K562 (cell line): Measurements from ENCODE around the gene TXNRD2. TPM values are rescaled to one million over a fixed set of nuclear protein-coding genes. Genes with fewer than 3 reads are reported as not detected.
A peak's percentile ranks its signal among the peaks of the same experiment; 100 is the strongest.

Experiments
- MEIS2 ChIP-seq: fragments of 450-650 bp; IDR thresholded peaks from 2 replicates; pipeline ENCODE4 v1.6.1; 2014; ENCODE audit warnings: mild to moderate bottlenecking; ENCODE audit not compliant: partially characterized antibody
- RBM14 ChIP-seq: fragments of 200-400 bp; formaldehyde crosslinking; IDR thresholded peaks from 2 replicates; pipeline ENCODE4 v1.6.1; 2018; ENCODE audit warnings: low read depth, mild to moderate bottlenecking, low read length, moderate library complexity, borderline replicate concordance; ENCODE audit not compliant: insufficient read depth
- RBM17 ChIP-seq: fragments of 200-400 bp; formaldehyde crosslinking; IDR thresholded peaks from 2 replicates; pipeline ENCODE4 v1.6.1; 2017; ENCODE audit warnings: low read depth, mild to moderate bottlenecking, low read length, borderline replicate concordance
- SMC3 ChIP-seq: conservative IDR thresholded peaks from 2 replicates; pipeline ENCODE4 v1.6.1; 2011; ENCODE audit warnings: low read depth, low read length, improper control_type of control experiment; ENCODE audit not compliant: insufficient read depth
- ZNF764 ChIP-seq: fragments of 250-450 bp; sonication (Bioruptor Pico); IDR thresholded peaks from 2 replicates; pipeline ENCODE4 v1.4.0; 2020; ENCODE audit warnings: low read depth, mild to moderate bottlenecking, moderate library complexity
- ZNF79 ChIP-seq: fragments of 250-450 bp; sonication (Bioruptor Pico); IDR thresholded peaks from 2 replicates; pipeline ENCODE4 v1.4.0; 2020; ENCODE audit warnings: low read depth, mild to moderate bottlenecking, moderate library complexity
- polyA plus RNA-seq, 8 experiments: library from polyadenylated mRNA; depleted of rRNA in 4 of 8; stranded (reverse) in 5 of 8; unstranded in 3 of 8; fragments of >200 nt; fragmentation: Nextera tagmentation in 2 of 8; fragmentation: Illumina TruSeq in 1 of 8; extraction: Ambion mirVana in 2 of 8; extraction: Trizol in 1 of 8; gene quantifications; 2 replicates each; pipeline versions ENCODE4 v1.2.1 to v1.2.3, GENCODE V29; 2011 to 2014; ENCODE audit warnings: inconsistent platforms in 1 of 8, missing spikeins in 1 of 8
- total RNA-seq, 7 experiments: library from RNA; depleted of rRNA in 6 of 7; stranded (reverse); fragments of >200 nt in 6 of 7; fragmentation: Illumina TruSeq in 2 of 7; extraction: Trizol in 2 of 7; gene quantifications; 2 replicates each; pipeline versions ENCODE4 v1.2.1 to v1.2.3, GENCODE V29; 2011 to 2021; ENCODE audit warnings: low replicate concordance in 1 of 7
- TF ChIP-seq, protein P1 (sequence below), 2 experiments: IDR thresholded peaks in 1 of 2; conservative IDR thresholded peaks in 1 of 2; 2 replicates each; pipeline ENCODE4 v1.6.1; 2016; ENCODE audit warnings: low read depth in 2 of 2, mild to moderate bottlenecking in 1 of 2, missing compliant biosample characterization in 1 of 2, missing genetic modification characterization in 1 of 2, moderate library complexity in 1 of 2
- TF ChIP-seq, protein P2 (sequence below), 2 experiments: fragments of 200-800 bp in 1 of 2; sonication (Bioruptor generic) in 1 of 2; sonication (generic) in 1 of 2; formaldehyde crosslinking in 1 of 2; IDR thresholded peaks in 1 of 2; conservative IDR thresholded peaks in 1 of 2; 2 replicates each; pipeline versions ENCODE4 v1.5.0 to v1.6.1; 2016 to 2020; ENCODE audit warnings: missing compliant biosample characterization in 1 of 2, missing genetic modification characterization in 1 of 2, missing genetic modification reagents in 1 of 2
- TF ChIP-seq, protein P3 (sequence below): fragments of 450-650 bp; IDR thresholded peaks from 2 replicates; pipeline ENCODE4 v1.6.1; 2016

TXNRD2 gene
- total and polyA plus RNA-seq, 9 of the 15 experiments (the other 6 are each of a cell fraction or from before 2014, with no cell fraction given), result 3.3 to 80.2 (median 49.4) TPM

DNA sequence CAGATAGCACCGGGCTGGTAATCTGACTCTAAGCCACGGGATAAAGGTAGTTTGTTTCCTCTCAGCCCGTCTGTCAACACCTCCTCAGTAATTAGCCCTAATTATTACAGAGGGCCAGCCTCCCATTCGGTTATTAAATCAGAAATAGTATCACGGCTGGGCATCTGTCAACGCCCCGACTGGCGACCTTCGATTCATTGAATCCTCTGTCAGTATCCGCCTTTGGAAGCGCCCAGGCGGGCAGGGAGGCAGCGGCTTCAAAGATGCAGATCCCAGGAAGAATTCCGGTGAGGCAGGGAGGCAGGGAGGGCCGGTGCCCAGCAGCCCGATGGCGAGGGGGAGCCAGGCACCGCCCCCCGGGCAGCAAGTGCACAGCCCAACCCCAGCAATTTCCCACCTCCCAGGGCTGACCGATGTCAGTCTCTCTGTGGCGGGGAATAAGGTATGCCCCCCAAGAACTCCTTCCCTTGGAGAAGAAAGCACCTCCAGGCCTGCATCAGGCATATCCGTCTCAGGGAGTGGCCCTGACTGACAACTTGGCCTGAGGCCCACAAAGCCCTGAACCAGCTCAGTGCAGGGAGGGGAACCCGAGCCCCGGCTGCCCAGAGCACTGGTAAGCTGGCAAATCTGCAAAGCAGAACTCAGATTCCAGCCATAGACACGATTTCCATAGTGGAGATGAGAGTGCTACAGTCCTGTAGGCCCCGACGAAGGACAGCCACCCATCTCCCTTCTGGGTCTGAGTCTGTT, 98.3 kb downstream of the TXNRD2 start (continued):
- TF ChIP-seq, protein P1, sequence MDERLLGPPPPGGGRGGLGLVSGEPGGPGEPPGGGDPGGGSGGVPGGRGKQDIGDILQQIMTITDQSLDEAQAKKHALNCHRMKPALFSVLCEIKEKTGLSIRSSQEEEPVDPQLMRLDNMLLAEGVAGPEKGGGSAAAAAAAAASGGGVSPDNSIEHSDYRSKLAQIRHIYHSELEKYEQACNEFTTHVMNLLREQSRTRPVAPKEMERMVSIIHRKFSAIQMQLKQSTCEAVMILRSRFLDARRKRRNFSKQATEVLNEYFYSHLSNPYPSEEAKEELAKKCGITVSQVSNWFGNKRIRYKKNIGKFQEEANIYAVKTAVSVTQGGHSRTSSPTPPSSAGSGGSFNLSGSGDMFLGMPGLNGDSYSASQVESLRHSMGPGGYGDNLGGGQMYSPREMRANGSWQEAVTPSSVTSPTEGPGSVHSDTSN (CRISPR knock-in tag; IDR thresholded peaks at IDR 0.05; ENCODE audit: low read depth), result no peak
- TF ChIP-seq, protein P1 (tag; conservative IDR thresholded peaks at IDR 0.05; ENCODE audit: low read depth), result peak; percentile 66
- TF ChIP-seq, protein P2, sequence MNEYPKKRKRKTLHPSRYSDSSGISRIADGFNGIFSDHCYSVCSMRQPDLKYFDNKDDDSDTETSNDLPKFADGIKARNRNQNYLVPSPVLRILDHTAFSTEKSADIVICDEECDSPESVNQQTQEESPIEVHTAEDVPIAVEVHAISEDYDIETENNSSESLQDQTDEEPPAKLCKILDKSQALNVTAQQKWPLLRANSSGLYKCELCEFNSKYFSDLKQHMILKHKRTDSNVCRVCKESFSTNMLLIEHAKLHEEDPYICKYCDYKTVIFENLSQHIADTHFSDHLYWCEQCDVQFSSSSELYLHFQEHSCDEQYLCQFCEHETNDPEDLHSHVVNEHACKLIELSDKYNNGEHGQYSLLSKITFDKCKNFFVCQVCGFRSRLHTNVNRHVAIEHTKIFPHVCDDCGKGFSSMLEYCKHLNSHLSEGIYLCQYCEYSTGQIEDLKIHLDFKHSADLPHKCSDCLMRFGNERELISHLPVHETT (CRISPR knock-in tag; conservative IDR thresholded peaks at IDR 0.05 in 1 of 2, IDR thresholded peaks at IDR 0.05 in 1 of 2), result 0 out of 4 replicates have a peak, but pooled peaks of 1 of the 2 experiments have one; percentile 24
- TF ChIP-seq MEIS2 (peak; percentile 82), ZNF764 (CRISPR knock-in tag) (peak; percentile 1; the same call in 1 of the 2 replicates), SMC3 (0 out of 2 replicates have a peak, but pooled peaks have one; percentile 1), RBM17 (no peak), RBM14 (0 out of 2 replicates have a peak, but pooled peaks have one; percentile 20), ZNF79 (CRISPR knock-in tag) (no peak)
- TF ChIP-seq, protein P3, sequence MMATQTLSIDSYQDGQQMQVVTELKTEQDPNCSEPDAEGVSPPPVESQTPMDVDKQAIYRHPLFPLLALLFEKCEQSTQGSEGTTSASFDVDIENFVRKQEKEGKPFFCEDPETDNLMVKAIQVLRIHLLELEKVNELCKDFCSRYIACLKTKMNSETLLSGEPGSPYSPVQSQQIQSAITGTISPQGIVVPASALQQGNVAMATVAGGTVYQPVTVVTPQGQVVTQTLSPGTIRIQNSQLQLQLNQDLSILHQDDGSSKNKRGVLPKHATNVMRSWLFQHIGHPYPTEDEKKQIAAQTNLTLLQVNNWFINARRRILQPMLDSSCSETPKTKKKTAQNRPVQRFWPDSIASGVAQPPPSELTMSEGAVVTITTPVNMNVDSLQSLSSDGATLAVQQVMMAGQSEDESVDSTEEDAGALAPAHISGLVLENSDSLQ, result 0 out of 2 replicates have a peak, but pooled peaks have one; percentile 6
